Neural progenitor cell (in vitro differentiated cells): Measurements from ENCODE around the gene F10.

Experiments
- CTCF ChIP-seq: fragments of 200-600 bp; sonication (generic); IDR thresholded peaks from 2 replicates; pipeline ENCODE4 v1.5.1; 2017; ENCODE audit warnings: antibody characterized with exemption, mild to moderate bottlenecking
- EZH2 ChIP-seq: fragments of 200-600 bp; sonication (generic); IDR thresholded peaks from 2 replicates; pipeline ENCODE4 v1.6.1; 2017; ENCODE audit warnings: antibody characterized with exemption, mild to moderate bottlenecking, moderate library complexity

GRCh38 chr13:113099142-113099541 is 23.5 kb upstream of the F10 start:
- no peak for TF ChIP-seq CTCF
- TF ChIP-seq EZH2 = no peak
